HCT116 (cell line): ENCODE measurements around the gene ITGBL1. TPM values are rescaled to one million over a fixed set of nuclear protein-coding genes. Genes with fewer than 3 reads are reported as not detected.

Experiments used
- ATAC-seq: fragments of 200-7000 bp; cut with Tn5 transposase; 2 replicates; pipeline ENCODE4 v1.9.1; 2020; ENCODE audit warnings: mild to moderate bottlenecking, moderate library complexity
- BruUV-seq: library from RNA; stranded (reverse); fragments of 400-500 nt; replicated peaks from 2 replicates; lab custom pipeline; 2021; lab: Mats Ljungman, UMichigan
- CTCF ChIA-PET: fragments of 300-600 bp; sonication (Branson Sonifier 250); formaldehyde crosslinking; loops from one replicate; lab custom pipeline; 2021; ENCODE audit warnings: antibody characterized with exemption; lab: Charles Lee
- POLR2A ChIA-PET: fragments of 300-600, 350-600 bp; sonication (Branson Sonifier 250); formaldehyde crosslinking; loops from one replicate; lab custom pipeline; 2021; ENCODE audit warnings: antibody characterized with exemption; lab: Charles Lee
- RAD21 ChIA-PET, 2 experiments: fragments of 300-600 bp; sonication (Branson Sonifier 250); formaldehyde crosslinking; loops; one replicate each; lab custom pipeline; 2023; ENCODE audit warnings: low total read pairs in 2 of 2; ENCODE audit not compliant: uncharacterized antibody in 2 of 2, unreplicated experiment in 2 of 2, low non-redundant PET in 1 of 2; lab: Charles Lee
- DNase-seq: peaks from one replicate; pipeline ENCODE4 v3.0.0-alpha.2; 2010; ENCODE audit warnings: low read depth, low spot score
- H2AFZ ChIP-seq: fragments of 200-600 bp; shearing (Covaris generic), sonication (generic); 2 replicates; pipeline ENCODE4 v1.6.1; 2017; ENCODE audit warnings: low read depth, mixed run types, mixed read lengths, antibody characterized with exemption, low read length; ENCODE audit not compliant: poor library complexity, severe bottlenecking
- H3K27ac ChIP-seq: 2 replicates; pipeline ENCODE4 v1.5.1; 2012; ENCODE audit warnings: low read depth, low read length
- H3K27me3 ChIP-seq: fragments of 200-600 bp; sonication (generic); 2 replicates; pipeline ENCODE4 v1.6.1; 2016; ENCODE audit warnings: mixed run types, low read length, mixed read lengths; ENCODE audit not compliant: insufficient read depth
- H3K36me3 ChIP-seq, 2 experiments: fragments of 200-500 bp in 1 of 2; fragments of 200-600 bp in 1 of 2; sonication (Bioruptor generic) in 1 of 2; sonication (generic) in 1 of 2; 2 replicates each; pipeline versions ENCODE4 v1.5.1 to v1.6.1; 2014 to 2016; ENCODE audit warnings: low read length in 2 of 2, inconsistent platforms in 1 of 2, mixed read lengths in 1 of 2, mixed run types in 1 of 2; ENCODE audit not compliant: insufficient read depth in 2 of 2, control insufficient read depth in 1 of 2
- H3K4me1 ChIP-seq, 2 experiments: fragments of 200-600 bp in 1 of 2; sonication (generic) in 1 of 2; 2 replicates each; pipeline versions ENCODE4 v1.5.1 to v1.6.1; 2012 to 2017; ENCODE audit warnings: low read length in 2 of 2, inconsistent platforms in 1 of 2, mild to moderate bottlenecking in 1 of 2, mixed read lengths in 1 of 2, mixed run types in 1 of 2, moderate library complexity in 1 of 2; ENCODE audit not compliant: insufficient read depth in 2 of 2, control insufficient read depth in 1 of 2
- H3K4me2 ChIP-seq: fragments of 200-600 bp; sonication (generic); 2 replicates; pipeline ENCODE4 v1.6.1; 2017; ENCODE audit warnings: mixed run types, low read length, mixed read lengths
- H3K4me3 ChIP-seq, 2 experiments: fragments of 200-600 bp in 1 of 2; sonication (generic) in 1 of 2; replicated peaks in 1 of 2; 2 replicates each; pipeline ENCODE4 v1.5.1; 2011 to 2016; ENCODE audit warnings: low read length in 2 of 2, control low read depth in 1 of 2, low read depth in 1 of 2, mild to moderate bottlenecking in 1 of 2, mixed read lengths in 1 of 2, mixed run types in 1 of 2
- H3K79me2 ChIP-seq: fragments of 200-600 bp; sonication (generic); 2 replicates; pipeline ENCODE4 v1.6.1; 2017; ENCODE audit warnings: mild to moderate bottlenecking, mixed run types, low read length, moderate library complexity, mixed read lengths; ENCODE audit not compliant: insufficient read depth
- H3K9ac ChIP-seq: fragments of 200-600 bp; sonication (generic); 2 replicates; pipeline ENCODE4 v1.6.1; 2016; ENCODE audit warnings: low read length, mixed read lengths
- H3K9me2 ChIP-seq: fragments of 200-600 bp; sonication (generic), shearing (Covaris generic); 2 replicates; pipeline ENCODE4 v1.6.1; 2017; ENCODE audit warnings: mixed run types, mild to moderate bottlenecking, moderate library complexity; ENCODE audit not compliant: insufficient read depth
- H3K9me3 ChIP-seq, 2 experiments: fragments of 200-500 bp in 1 of 2; fragments of 200-600 bp in 1 of 2; sonication (Bioruptor generic) in 1 of 2; sonication (generic) in 1 of 2; 2 replicates each; pipeline ENCODE4 v1.6.1; 2014 to 2017; ENCODE audit warnings: low read length in 2 of 2, mixed read lengths in 2 of 2, inconsistent platforms in 1 of 2, low read depth in 1 of 2, mild to moderate bottlenecking in 1 of 2, mixed run types in 1 of 2, moderate library complexity in 1 of 2; ENCODE audit not compliant: control insufficient read depth in 1 of 2, insufficient read depth in 1 of 2
- H4K20me1 ChIP-seq: fragments of 200-600 bp; sonication (generic), shearing (Covaris generic); 2 replicates; pipeline ENCODE4 v1.6.1; 2017; ENCODE audit warnings: mixed run types, mild to moderate bottlenecking, moderate library complexity; ENCODE audit not compliant: insufficient read depth
- CBX3 ChIP-seq: IDR thresholded peaks from 2 replicates; pipeline ENCODE4 v1.6.1; 2012; ENCODE audit warnings: low read depth
- CEBPB ChIP-seq: IDR thresholded peaks from 2 replicates; pipeline ENCODE4 v1.6.1; 2012; ENCODE audit warnings: low read depth
- EGR1 ChIP-seq: IDR thresholded peaks from 2 replicates; pipeline ENCODE4 v1.6.1; 2012; ENCODE audit warnings: low read depth
- ELF1 ChIP-seq: IDR thresholded peaks from 2 replicates; pipeline ENCODE4 v1.6.1; 2012; ENCODE audit warnings: low read depth, borderline replicate concordance
- FOSL1 ChIP-seq: IDR thresholded peaks from 2 replicates; pipeline ENCODE4 v1.6.1; 2012; ENCODE audit warnings: low read depth
- POLR2A ChIP-seq: IDR thresholded peaks from 2 replicates; pipeline ENCODE4 v1.7.0; 2011; ENCODE audit warnings: borderline replicate concordance; ENCODE audit not compliant: insufficient read depth, insufficient read length; ENCODE audit errors: extremely low read depth
- POLR2AphosphoS5 ChIP-seq: IDR thresholded peaks from 2 replicates; pipeline ENCODE4 v1.6.1; 2011; ENCODE audit warnings: mild to moderate bottlenecking, low read depth, low read length, moderate library complexity
- RAD21 ChIP-seq: IDR thresholded peaks from 2 replicates; pipeline ENCODE4 v1.6.1; 2012; ENCODE audit warnings: low read depth, mild to moderate bottlenecking
- REST ChIP-seq: IDR thresholded peaks from 2 replicates; pipeline ENCODE4 v1.6.1; 2012; ENCODE audit warnings: low read depth
- SP1 ChIP-seq: IDR thresholded peaks from 2 replicates; pipeline ENCODE4 v1.6.1; 2012; ENCODE audit warnings: low read depth
- SRF ChIP-seq: IDR thresholded peaks from 2 replicates; pipeline ENCODE4 v1.6.1; 2012; ENCODE audit warnings: low read depth
- YY1 ChIP-seq: IDR thresholded peaks from 2 replicates; pipeline ENCODE4 v1.6.1; 2011; ENCODE audit warnings: low read length, low read depth, moderate library complexity, mild to moderate bottlenecking; ENCODE audit not compliant: insufficient replicate concordance; ENCODE audit errors: extremely low read depth
- ZFX ChIP-seq: fragments of 450-650 bp; IDR thresholded peaks from 2 replicates; pipeline ENCODE4 v1.6.1; 2017
- ZNF274 ChIP-seq: fragments of 200-500 bp; sonication (Bioruptor generic); IDR thresholded peaks from 2 replicates; pipeline ENCODE4 v1.6.1; 2014; ENCODE audit warnings: mild to moderate bottlenecking, low read depth, low read length, inconsistent platforms
- intact Hi-C: fragments of 100-400 bp; cut with micrococcal nuclease; formaldehyde crosslinking; loops from 2 replicates; pipeline ENCODE4 v1.10.0; 2022
- total RNA-seq: library from RNA; stranded (reverse); gene quantifications from one replicate; pipeline ENCODE4 v1.2.1, GENCODE V29; 2021; ENCODE audit not compliant: unreplicated experiment
- TF ChIP-seq, protein P1 (sequence below): IDR thresholded peaks from 2 replicates; pipeline ENCODE4 v1.6.1; 2012
- TF ChIP-seq, protein P2 (sequence below): IDR thresholded peaks from 2 replicates; pipeline ENCODE4 v1.6.1; 2012

The ITGBL1 gene
- total RNA-seq, 1 experiment from 2014 or later, result 0.66 TPM

- ATAC-seq, result no peak
- ChIA-PET POLR2A (no interaction called here), CTCF (no interaction called here)
These were observed 160.3 kb downstream of the ITGBL1 start for GRCh38 chr13:101612735-101613134.

More at GRCh38 chr13:101612735-101613134, 160.3 kb downstream of the ITGBL1 start:
- Histone ChIP-seq H3K27me3 (no peaks in the 10 kb centered on the region), H3K4me3 (no peak overlapping the region), H3K27ac (no peak overlapping the region), H3K9ac (no peak overlapping the region), H3K36me3 (no peaks in the 10 kb centered on the region), H2AFZ (no peak overlapping the region), H3K9me3 (peaks cover 0 to 17% of the 10 kb centered on the region in 2 experiments; a peak in 2 of 4 replicates), H3K4me2 (no peak overlapping the region), H4K20me1 (no peaks in the 10 kb centered on the region), H3K9me2 (no peaks in the 10 kb centered on the region), H3K79me2 (no peaks in the 10 kb centered on the region), H3K4me1 (no peaks in the 10 kb centered on the region)
- RAD21 ChIA-PET, result no interaction called here
- DNase-seq, result no peak
- TF ChIP-seq CBX3 (no peak), CEBPB (no peak), YY1 (no peak), EGR1 (no peak), REST (no peak), ZFX (no peak), SP1 (no peak), POLR2AphosphoS5 (no peak), RAD21 (no peak), ELF1 (no peak), POLR2A (no peak), SRF (no peak), FOSL1 (no peak), ZNF274 (no peak)
- TF ChIP-seq, protein P1, sequence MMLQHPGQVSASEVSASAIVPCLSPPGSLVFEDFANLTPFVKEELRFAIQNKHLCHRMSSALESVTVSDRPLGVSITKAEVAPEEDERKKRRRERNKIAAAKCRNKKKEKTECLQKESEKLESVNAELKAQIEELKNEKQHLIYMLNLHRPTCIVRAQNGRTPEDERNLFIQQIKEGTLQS, result no peak
- TF ChIP-seq, protein P2, sequence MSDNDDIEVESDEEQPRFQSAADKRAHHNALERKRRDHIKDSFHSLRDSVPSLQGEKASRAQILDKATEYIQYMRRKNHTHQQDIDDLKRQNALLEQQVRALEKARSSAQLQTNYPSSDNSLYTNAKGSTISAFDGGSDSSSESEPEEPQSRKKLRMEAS, result no peak
- no TSS peak for BruUV-seq
- intact Hi-C loops, result no loop called here
